H9 (cell line): ENCODE measurements around the gene ADORA2B. TPM values are rescaled to one million over a fixed set of nuclear protein-coding genes. Genes with fewer than 3 reads are reported as not detected.

Experiments used
- DNase-seq: peaks from one replicate; pipeline ENCODE4 v3.0.0-alpha.2; 2017
- H2AFZ ChIP-seq: one replicate; pipeline ENCODE4 v1.6.1; 2013; ENCODE audit warnings: mild to moderate bottlenecking, low read length, control low read depth, moderate library complexity
- H2AK5ac ChIP-seq: 2 replicates; pipeline ENCODE4 v1.6.1; 2013; ENCODE audit warnings: low read length, control low read depth, mixed read lengths; ENCODE audit not compliant: insufficient read length
- H2BK120ac ChIP-seq: one replicate; pipeline ENCODE4 v1.6.1; 2013; ENCODE audit warnings: low read depth, mild to moderate bottlenecking, low read length, control low read depth, inconsistent platforms; ENCODE audit not compliant: poor library complexity, severe bottlenecking
- H2BK12ac ChIP-seq: 2 replicates; pipeline ENCODE4 v1.6.1; 2013; ENCODE audit warnings: low read length, control low read depth, mixed read lengths, low read depth; ENCODE audit not compliant: insufficient read length
- H2BK15ac ChIP-seq: 2 replicates; pipeline ENCODE4 v1.6.1; 2013; ENCODE audit warnings: low read depth, low read length, control low read depth
- H2BK20ac ChIP-seq: one replicate; pipeline ENCODE4 v1.6.1; 2013; ENCODE audit warnings: low read depth, mild to moderate bottlenecking, low read length, control low read depth, inconsistent platforms; ENCODE audit not compliant: poor library complexity, severe bottlenecking
- H2BK5ac ChIP-seq: 2 replicates; pipeline ENCODE4 v1.6.1; 2013; ENCODE audit warnings: low read length, control low read depth, mixed read lengths; ENCODE audit not compliant: insufficient read length
- H3K14ac ChIP-seq: 2 replicates; pipeline ENCODE4 v1.6.1; 2013; ENCODE audit warnings: low read length, control low read depth; ENCODE audit not compliant: insufficient read depth
- H3K18ac ChIP-seq: 2 replicates; pipeline ENCODE4 v1.6.1; 2013; ENCODE audit warnings: low read depth, mild to moderate bottlenecking, mixed read lengths, low read length, control low read depth; ENCODE audit not compliant: insufficient read length
- H3K23ac ChIP-seq: 2 replicates; pipeline ENCODE4 v1.6.1; 2013; ENCODE audit warnings: low read length, control low read depth, mixed read lengths, low read depth; ENCODE audit not compliant: insufficient read length
- H3K23me2 ChIP-seq: 2 replicates; pipeline ENCODE4 v1.6.1; 2013; ENCODE audit warnings: low read depth, mild to moderate bottlenecking, mixed read lengths, low read length, control low read depth; ENCODE audit not compliant: insufficient read length, poor library complexity, severe bottlenecking
- H3K27ac ChIP-seq: 2 replicates; pipeline ENCODE4 v1.5.1; 2013; ENCODE audit warnings: low read length, control low read depth, mixed read lengths, low read depth; ENCODE audit not compliant: insufficient read length
- H3K27me3 ChIP-seq: 2 replicates; pipeline ENCODE4 v1.6.1; 2013; ENCODE audit warnings: low read length, control low read depth, inconsistent platforms; ENCODE audit not compliant: insufficient read depth
- H3K4ac ChIP-seq: 2 replicates; pipeline ENCODE4 v1.6.1; 2013; ENCODE audit warnings: low read depth, mild to moderate bottlenecking, control low read depth, inconsistent platforms, low read length, moderate library complexity
- H3K4me1 ChIP-seq: 2 replicates; pipeline ENCODE4 v1.6.1; 2013; ENCODE audit warnings: low read length, control low read depth, inconsistent platforms; ENCODE audit not compliant: insufficient read depth
- H3K4me2 ChIP-seq: 2 replicates; pipeline ENCODE4 v1.6.1; 2013; ENCODE audit warnings: low read length, control low read depth, mixed read lengths; ENCODE audit not compliant: insufficient read length, insufficient read depth
- H3K56ac ChIP-seq: 2 replicates; pipeline ENCODE4 v1.6.1; 2013; ENCODE audit warnings: low read depth, mild to moderate bottlenecking, mixed read lengths, low read length, control low read depth; ENCODE audit not compliant: insufficient read length
- H3K79me1 ChIP-seq: 2 replicates; pipeline ENCODE4 v1.6.1; 2013; ENCODE audit warnings: low read depth, mild to moderate bottlenecking, moderate library complexity, low read length, control low read depth, inconsistent platforms; ENCODE audit not compliant: insufficient read depth, poor library complexity, severe bottlenecking
- H3K79me2 ChIP-seq: 2 replicates; pipeline ENCODE4 v1.6.1; 2013; ENCODE audit warnings: low read length, control low read depth, inconsistent platforms; ENCODE audit not compliant: insufficient read depth
- H3K9ac ChIP-seq: 2 replicates; pipeline ENCODE4 v1.6.1; 2013; ENCODE audit warnings: low read length, control low read depth, mixed read lengths; ENCODE audit not compliant: insufficient read length; ENCODE audit errors: extremely low read depth
- H3K9me3 ChIP-seq: one replicate; pipeline ENCODE4 v1.6.1; 2013; ENCODE audit warnings: low read depth, low read length, inconsistent platforms; ENCODE audit not compliant: control insufficient read depth
- H3T11ph ChIP-seq: one replicate; pipeline ENCODE4 v1.6.1; 2013; ENCODE audit warnings: mild to moderate bottlenecking, low read length, control low read depth, inconsistent platforms
- H4K20me1 ChIP-seq: one replicate; pipeline ENCODE4 v1.6.1; 2013; ENCODE audit not compliant: control insufficient read depth, insufficient read length, insufficient read depth
- H4K5ac ChIP-seq: 2 replicates; pipeline ENCODE4 v1.6.1; 2013; ENCODE audit warnings: low read depth, mild to moderate bottlenecking, mixed read lengths, low read length, control low read depth; ENCODE audit not compliant: insufficient read length
- H4K8ac ChIP-seq: replicated peaks from 2 replicates; pipeline ENCODE4 v1.6.1; 2013; ENCODE audit warnings: low read length, control low read depth, mixed read lengths, low read depth; ENCODE audit not compliant: insufficient read length
- H4K91ac ChIP-seq: 2 replicates; pipeline ENCODE4 v1.6.1; 2013; ENCODE audit warnings: low read depth, mild to moderate bottlenecking, moderate library complexity, mixed read lengths, low read length, control low read depth; ENCODE audit not compliant: insufficient read length
- H3K27ac Mint-ChIP-seq, 3 experiments: 2 replicates in 2 of 3; 3 replicates in 1 of 3; pipeline ENCODE4 v1.8.0; 2020 to 2021; ENCODE audit warnings: mixed read lengths in 3 of 3, mild to moderate bottlenecking in 1 of 3, moderate library complexity in 1 of 3
- H3K27me3 Mint-ChIP-seq: 2 replicates; pipeline ENCODE4 v1.8.0; 2021; ENCODE audit warnings: low read depth, mild to moderate bottlenecking, moderate library complexity, mixed read lengths
- H3K36me3 Mint-ChIP-seq, 3 experiments: 2 replicates in 2 of 3; 3 replicates in 1 of 3; pipeline ENCODE4 v1.8.0; 2020 to 2021; ENCODE audit warnings: low read depth in 3 of 3, mixed read lengths in 3 of 3; ENCODE audit not compliant: insufficient read depth in 1 of 3
- H3K4me1 Mint-ChIP-seq, 2 experiments: 2 replicates each; pipeline ENCODE4 v1.8.0; 2020; ENCODE audit warnings: mixed read lengths in 2 of 2
- H3K4me3 Mint-ChIP-seq, 2 experiments: 2 replicates in 1 of 2; 3 replicates in 1 of 2; pipeline ENCODE4 v1.8.0; 2020 to 2021; ENCODE audit warnings: mild to moderate bottlenecking in 2 of 2, mixed read lengths in 2 of 2, moderate library complexity in 1 of 2
- H3K9me3 Mint-ChIP-seq, 2 experiments: 2 replicates in 1 of 2; 3 replicates in 1 of 2; pipeline ENCODE4 v1.8.0; 2020; ENCODE audit warnings: mild to moderate bottlenecking in 2 of 2, mixed read lengths in 2 of 2, moderate library complexity in 1 of 2
- WGBS: extraction: QIAGEN DNeasy Blood & Tissue Kit; methylation state at CpG from one replicate; pipeline ENCODE4 v1.1.7; 2013; ENCODE audit warnings: missing lambda C conversion rate, low lambda C conversion rate, mixed read lengths; ENCODE audit not compliant: insufficient read length; ENCODE audit errors: extremely low coverage; 5-methylcytosine and 5-hydroxymethylcytosine counted together
- total RNA-seq: library from RNA; stranded (reverse); gene quantifications from 2 replicates; pipeline ENCODE4 v1.2.1, GENCODE V29; 2021
- TF ChIP-seq, protein P1 (sequence below): fragments of 200-600 bp; sonication (generic); conservative IDR thresholded peaks from 3 replicates; pipeline ENCODE4 v1.8.0; 2021; ENCODE audit warnings: antibody characterized with exemption, mild to moderate bottlenecking

The ADORA2B gene
- total RNA-seq, 1 experiment from 2014 or later: 3.1 TPM

DNA sequence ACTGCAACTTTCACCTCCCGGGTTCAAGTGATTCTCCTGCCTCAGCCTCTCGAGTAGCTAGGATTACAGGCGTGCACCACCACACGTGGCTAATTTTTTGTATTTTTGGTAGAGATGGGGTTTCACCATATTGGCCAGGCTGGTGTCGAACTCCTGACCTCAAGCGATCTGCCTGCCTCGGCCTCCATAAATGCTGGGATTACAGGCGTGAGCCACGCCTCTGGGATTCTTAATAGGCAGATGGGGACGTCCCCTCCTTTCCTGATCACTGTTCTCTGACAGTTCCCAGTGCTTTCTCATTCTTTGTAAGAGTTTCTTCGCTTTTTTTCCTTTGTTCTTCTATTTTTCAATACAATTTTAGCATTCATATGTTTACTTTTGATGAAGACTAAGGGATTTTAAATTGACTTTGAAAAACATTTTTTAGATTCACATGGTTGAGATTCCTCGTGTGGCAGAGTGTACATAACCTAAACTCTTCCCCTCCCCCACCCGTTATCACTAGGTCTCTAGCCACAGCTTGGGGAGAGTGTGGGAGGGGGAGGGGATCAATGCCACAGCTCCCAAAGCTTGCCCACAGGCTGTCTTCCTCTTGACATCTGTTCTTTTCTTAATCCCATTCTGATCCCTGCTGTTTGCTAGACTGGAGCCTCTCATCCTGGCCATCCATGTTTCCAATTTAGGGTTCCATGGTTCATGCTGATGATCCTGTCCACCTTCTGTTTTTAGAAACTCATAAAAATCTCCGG is 11.0 kb downstream of the ADORA2B start:
- Mint-ChIP-seq H3K27ac (no peak overlapping the region; a peak in 1 of 7 replicates), H3K9me3 (no peaks in the 10 kb centered on the region), H3K4me1 (peaks cover 17 to 23% of the 10 kb centered on the region in 2 experiments), H3K36me3 (peaks cover 0 to 3% (median 2%) of the 10 kb centered on the region in 3 experiments; a peak in 3 of 7 replicates), H3K4me3 (no peak overlapping the region), H3K27me3 (no peaks in the 10 kb centered on the region; the same call in none of the 2 replicates)
- Histone ChIP-seq H3K23ac (no peak overlapping the region), H3K9me3 (no peaks in the 10 kb centered on the region), H2AK5ac (no peak overlapping the region), H3K23me2 (no peaks in the 10 kb centered on the region), H4K8ac (no peak overlapping the region), H3T11ph (no peak overlapping the region), H2BK12ac (no peak overlapping the region), H3K4me1 (peaks cover 6% of the 10 kb centered on the region; the same call in 1 of the 2 replicates), H4K20me1 (no peaks in the 10 kb centered on the region), H3K14ac (no peak overlapping the region), H3K79me2 (no peaks in the 10 kb centered on the region), H3K27me3 (no peaks in the 10 kb centered on the region), H3K79me1 (no peaks in the 10 kb centered on the region), H3K27ac (no peak overlapping the region), H2BK20ac (no peak overlapping the region), H3K56ac (no peak overlapping the region), H3K4ac (no peak overlapping the region), H3K18ac (no peak overlapping the region), H3K4me2 (no peak overlapping the region), H4K5ac (no peak overlapping the region), H2BK120ac (no peak overlapping the region), H3K9ac (no peak overlapping the region), H2BK15ac (no peak overlapping the region), H2BK5ac (no peak overlapping the region), H2AFZ (no peak overlapping the region), H4K91ac (no peak overlapping the region)
- DNase-seq: no peak
- TF ChIP-seq, protein P1, sequence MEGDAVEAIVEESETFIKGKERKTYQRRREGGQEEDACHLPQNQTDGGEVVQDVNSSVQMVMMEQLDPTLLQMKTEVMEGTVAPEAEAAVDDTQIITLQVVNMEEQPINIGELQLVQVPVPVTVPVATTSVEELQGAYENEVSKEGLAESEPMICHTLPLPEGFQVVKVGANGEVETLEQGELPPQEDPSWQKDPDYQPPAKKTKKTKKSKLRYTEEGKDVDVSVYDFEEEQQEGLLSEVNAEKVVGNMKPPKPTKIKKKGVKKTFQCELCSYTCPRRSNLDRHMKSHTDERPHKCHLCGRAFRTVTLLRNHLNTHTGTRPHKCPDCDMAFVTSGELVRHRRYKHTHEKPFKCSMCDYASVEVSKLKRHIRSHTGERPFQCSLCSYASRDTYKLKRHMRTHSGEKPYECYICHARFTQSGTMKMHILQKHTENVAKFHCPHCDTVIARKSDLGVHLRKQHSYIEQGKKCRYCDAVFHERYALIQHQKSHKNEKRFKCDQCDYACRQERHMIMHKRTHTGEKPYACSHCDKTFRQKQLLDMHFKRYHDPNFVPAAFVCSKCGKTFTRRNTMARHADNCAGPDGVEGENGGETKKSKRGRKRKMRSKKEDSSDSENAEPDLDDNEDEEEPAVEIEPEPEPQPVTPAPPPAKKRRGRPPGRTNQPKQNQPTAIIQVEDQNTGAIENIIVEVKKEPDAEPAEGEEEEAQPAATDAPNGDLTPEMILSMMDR: no peak
- WGBS: no CpG with 5 or more reads among the region's 14 CpGs
